SK-N-SH treated with all-trans-retinoic acid at 6 μM for 48 hours (cell line): ENCODE measurements around the gene NIT2.

Experiments used
- ATAC-seq: fragments of 200-7000 bp; cut with Tn5 transposase; 3 replicates; pipeline ENCODE4 v1.9.1; 2020; ENCODE audit warnings: mild to moderate bottlenecking, moderate library complexity
- ARNTL ChIP-seq: fragments of 450-650 bp; formaldehyde crosslinking; IDR thresholded peaks from 2 replicates; pipeline ENCODE4 v1.5.0; 2020; ENCODE audit warnings: low read depth, mild to moderate bottlenecking, moderate library complexity, borderline replicate concordance
- BACH2 ChIP-seq: fragments of 250-450 bp; sonication (Bioruptor Pico); IDR thresholded peaks from 2 replicates; pipeline ENCODE4 v1.9.0; 2021; ENCODE audit warnings: mild to moderate bottlenecking, borderline replicate concordance
- ESRRG ChIP-seq: fragments of 250-450 bp; sonication (Bioruptor Pico); IDR thresholded peaks from 2 replicates; pipeline ENCODE4 v1.6.1; 2021; ENCODE audit warnings: mild to moderate bottlenecking
- GLIS3 ChIP-seq: fragments of 250-450 bp; sonication (Bioruptor Pico); IDR thresholded peaks from 2 replicates; pipeline ENCODE4 v1.5.0; 2020; ENCODE audit warnings: mild to moderate bottlenecking, moderate library complexity
- ISL1 ChIP-seq: fragments of 250-450 bp; sonication (Bioruptor Pico); IDR thresholded peaks from 2 replicates; pipeline ENCODE4 v2.1.2; 2022; ENCODE audit warnings: mild to moderate bottlenecking, moderate library complexity
- OSR1 ChIP-seq: fragments of 250-450 bp; sonication (Bioruptor Pico); IDR thresholded peaks from 2 replicates; pipeline ENCODE4 v1.8.0; 2022; ENCODE audit warnings: moderate library complexity, mild to moderate bottlenecking, inconsistent platforms
- PATZ1 ChIP-seq: fragments of 250-450 bp; sonication (Bioruptor Pico); IDR thresholded peaks from 2 replicates; pipeline ENCODE4 v1.8.0; 2020; ENCODE audit warnings: mild to moderate bottlenecking, moderate library complexity, borderline replicate concordance
- POU6F1 ChIP-seq: fragments of 250-450 bp; sonication (Bioruptor Pico); IDR thresholded peaks from 2 replicates; pipeline ENCODE4 v1.8.0; 2021; ENCODE audit warnings: low read depth, mild to moderate bottlenecking, moderate library complexity, borderline replicate concordance
- PPARA ChIP-seq: fragments of 250-450 bp; sonication (Bioruptor Pico); IDR thresholded peaks from 2 replicates; pipeline ENCODE4 v1.5.0; 2020; ENCODE audit warnings: mild to moderate bottlenecking, borderline replicate concordance
- SNAI2 ChIP-seq: fragments of 250-450 bp; sonication (Bioruptor Pico); IDR thresholded peaks from 2 replicates; pipeline ENCODE4 v1.5.0; 2020; ENCODE audit warnings: mild to moderate bottlenecking, moderate library complexity
- TCF4 ChIP-seq: fragments of 250-450 bp; sonication (Bioruptor Pico); IDR thresholded peaks from 2 replicates; pipeline ENCODE4 v1.8.0; 2021; ENCODE audit warnings: mild to moderate bottlenecking, moderate library complexity, borderline replicate concordance
- TOX ChIP-seq: fragments of 250-450 bp; sonication (Bioruptor Pico); IDR thresholded peaks from 2 replicates; pipeline ENCODE4 v1.8.0; 2021; ENCODE audit warnings: mild to moderate bottlenecking, moderate library complexity, borderline replicate concordance
- ZC3H10 ChIP-seq: fragments of 250-450 bp; sonication (Bioruptor Pico); IDR thresholded peaks from 2 replicates; pipeline ENCODE4 v1.5.1; 2021; ENCODE audit warnings: mild to moderate bottlenecking, moderate library complexity
- ZFP30 ChIP-seq: fragments of 450-650 bp; formaldehyde crosslinking; IDR thresholded peaks from 2 replicates; pipeline ENCODE4 v1.5.0; 2022; ENCODE audit warnings: mild to moderate bottlenecking, moderate library complexity
- ZNF565 ChIP-seq: fragments of 450-650 bp; formaldehyde crosslinking; conservative IDR thresholded peaks from 2 replicates; pipeline ENCODE4 v1.5.0; 2020; ENCODE audit warnings: low read depth, mild to moderate bottlenecking, moderate library complexity
- ZNF8 ChIP-seq: fragments of 450-650 bp; formaldehyde crosslinking; IDR thresholded peaks from 2 replicates; pipeline ENCODE4 v1.5.0; 2020; ENCODE audit warnings: mild to moderate bottlenecking, moderate library complexity
- TF ChIP-seq, protein P1 (sequence below): fragments of 250-450 bp; sonication (Bioruptor Pico); IDR thresholded peaks from 2 replicates; pipeline ENCODE4 v1.5.0; 2020; ENCODE audit warnings: mild to moderate bottlenecking, moderate library complexity
- TF ChIP-seq, protein P2 (sequence below): fragments of 250-450 bp; sonication (Bioruptor Pico); IDR thresholded peaks from 2 replicates; pipeline ENCODE4 v1.5.1; 2021; ENCODE audit warnings: mild to moderate bottlenecking, moderate library complexity
- TF ChIP-seq, protein P3 (sequence below): fragments of 250-450 bp; sonication (Bioruptor Pico); IDR thresholded peaks from 2 replicates; pipeline ENCODE4 v1.5.1; 2020; ENCODE audit warnings: low read depth, mild to moderate bottlenecking, moderate library complexity

The NIT2 gene

GRCh38 chr3:100352296-100353231, 18.0 kb downstream of the NIT2 start:
- TF ChIP-seq ZNF565 (no peak), ESRRG (CRISPR knock-in tag) (no peak), ZFP30 (no peak), TCF4 (CRISPR knock-in tag) (no peak), BACH2 (CRISPR knock-in tag) (no peak), ISL1 (CRISPR knock-in tag) (no peak), POU6F1 (CRISPR knock-in tag) (no peak), PATZ1 (CRISPR knock-in tag) (no peak), SNAI2 (CRISPR knock-in tag) (no peak)
- TF ChIP-seq, protein P1, sequence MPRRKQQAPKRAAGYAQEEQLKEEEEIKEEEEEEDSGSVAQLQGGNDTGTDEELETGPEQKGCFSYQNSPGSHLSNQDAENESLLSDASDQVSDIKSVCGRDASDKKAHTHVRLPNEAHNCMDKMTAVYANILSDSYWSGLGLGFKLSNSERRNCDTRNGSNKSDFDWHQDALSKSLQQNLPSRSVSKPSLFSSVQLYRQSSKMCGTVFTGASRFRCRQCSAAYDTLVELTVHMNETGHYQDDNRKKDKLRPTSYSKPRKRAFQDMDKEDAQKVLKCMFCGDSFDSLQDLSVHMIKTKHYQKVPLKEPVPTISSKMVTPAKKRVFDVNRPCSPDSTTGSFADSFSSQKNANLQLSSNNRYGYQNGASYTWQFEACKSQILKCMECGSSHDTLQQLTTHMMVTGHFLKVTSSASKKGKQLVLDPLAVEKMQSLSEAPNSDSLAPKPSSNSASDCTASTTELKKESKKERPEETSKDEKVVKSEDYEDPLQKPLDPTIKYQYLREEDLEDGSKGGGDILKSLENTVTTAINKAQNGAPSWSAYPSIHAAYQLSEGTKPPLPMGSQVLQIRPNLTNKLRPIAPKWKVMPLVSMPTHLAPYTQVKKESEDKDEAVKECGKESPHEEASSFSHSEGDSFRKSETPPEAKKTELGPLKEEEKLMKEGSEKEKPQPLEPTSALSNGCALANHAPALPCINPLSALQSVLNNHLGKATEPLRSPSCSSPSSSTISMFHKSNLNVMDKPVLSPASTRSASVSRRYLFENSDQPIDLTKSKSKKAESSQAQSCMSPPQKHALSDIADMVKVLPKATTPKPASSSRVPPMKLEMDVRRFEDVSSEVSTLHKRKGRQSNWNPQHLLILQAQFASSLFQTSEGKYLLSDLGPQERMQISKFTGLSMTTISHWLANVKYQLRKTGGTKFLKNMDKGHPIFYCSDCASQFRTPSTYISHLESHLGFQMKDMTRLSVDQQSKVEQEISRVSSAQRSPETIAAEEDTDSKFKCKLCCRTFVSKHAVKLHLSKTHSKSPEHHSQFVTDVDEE: no peak
- TF ChIP-seq, protein P2, sequence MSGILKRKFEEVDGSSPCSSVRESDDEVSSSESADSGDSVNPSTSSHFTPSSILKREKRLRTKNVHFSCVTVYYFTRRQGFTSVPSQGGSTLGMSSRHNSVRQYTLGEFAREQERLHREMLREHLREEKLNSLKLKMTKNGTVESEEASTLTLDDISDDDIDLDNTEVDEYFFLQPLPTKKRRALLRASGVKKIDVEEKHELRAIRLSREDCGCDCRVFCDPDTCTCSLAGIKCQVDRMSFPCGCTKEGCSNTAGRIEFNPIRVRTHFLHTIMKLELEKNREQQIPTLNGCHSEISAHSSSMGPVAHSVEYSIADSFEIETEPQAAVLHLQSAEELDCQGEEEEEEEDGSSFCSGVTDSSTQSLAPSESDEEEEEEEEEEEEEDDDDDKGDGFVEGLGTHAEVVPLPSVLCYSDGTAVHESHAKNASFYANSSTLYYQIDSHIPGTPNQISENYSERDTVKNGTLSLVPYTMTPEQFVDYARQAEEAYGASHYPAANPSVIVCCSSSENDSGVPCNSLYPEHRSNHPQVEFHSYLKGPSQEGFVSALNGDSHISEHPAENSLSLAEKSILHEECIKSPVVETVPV (CRISPR knock-in tag): no peak
- no peak for ATAC-seq

- no peak for ATAC-seq
- no peak for TF ChIP-seq SNAI2 (CRISPR knock-in tag)
- TF ChIP-seq ARNTL (CRISPR knock-in tag): no peak
- TF ChIP-seq PPARA (CRISPR knock-in tag): no peak
- TF ChIP-seq, protein P3, sequence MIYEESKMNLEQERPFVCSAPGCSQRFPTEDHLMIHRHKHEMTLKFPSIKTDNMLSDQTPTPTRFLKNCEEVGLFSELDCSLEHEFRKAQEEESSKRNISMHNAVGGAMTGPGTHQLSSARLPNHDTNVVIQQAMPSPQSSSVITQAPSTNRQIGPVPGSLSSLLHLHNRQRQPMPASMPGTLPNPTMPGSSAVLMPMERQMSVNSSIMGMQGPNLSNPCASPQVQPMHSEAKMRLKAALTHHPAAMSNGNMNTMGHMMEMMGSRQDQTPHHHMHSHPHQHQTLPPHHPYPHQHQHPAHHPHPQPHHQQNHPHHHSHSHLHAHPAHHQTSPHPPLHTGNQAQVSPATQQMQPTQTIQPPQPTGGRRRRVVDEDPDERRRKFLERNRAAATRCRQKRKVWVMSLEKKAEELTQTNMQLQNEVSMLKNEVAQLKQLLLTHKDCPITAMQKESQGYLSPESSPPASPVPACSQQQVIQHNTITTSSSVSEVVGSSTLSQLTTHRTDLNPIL (CRISPR knock-in tag): no peak
- no peak for TF ChIP-seq OSR1 (CRISPR knock-in tag)
- no peak for TF ChIP-seq GLIS3 (CRISPR knock-in tag)
- TF ChIP-seq POU6F1 (CRISPR knock-in tag): no peak
- TF ChIP-seq, protein P2 (CRISPR knock-in tag): no peak
- TF ChIP-seq PATZ1 (CRISPR knock-in tag): no peak
- TF ChIP-seq ZC3H10 (CRISPR knock-in tag): no peak
- TF ChIP-seq ZNF8 (CRISPR knock-in tag): no peak
- TF ChIP-seq TOX (CRISPR knock-in tag): no peak
These were observed 20.3 kb downstream of the NIT2 start for GRCh38 chr3:100354850-100355249.
